Chondrocyte (in vitro differentiated cells): Measurements from ENCODE around the gene SCGB3A2. TPM values are rescaled to one million over a fixed set of nuclear protein-coding genes. Genes with fewer than 3 reads are reported as not detected.

Experiments
- DNase-seq: peaks from one replicate; pipeline ENCODE4 v3.0.0; 2021; ENCODE audit warnings: mixed read lengths, low spot score
- H3K27ac Mint-ChIP-seq: one replicate; pipeline ENCODE4 v1.8.0; 2021; ENCODE audit warnings: mild to moderate bottlenecking, moderate library complexity, mixed read lengths; ENCODE audit not compliant: unreplicated experiment
- H3K27me3 Mint-ChIP-seq: 2 replicates; pipeline ENCODE4 v1.8.0; 2021; ENCODE audit warnings: low read depth, mixed read lengths
- H3K36me3 Mint-ChIP-seq: 2 replicates; pipeline ENCODE4 v1.8.0; 2021; ENCODE audit warnings: low read depth, mixed read lengths
- H3K4me1 Mint-ChIP-seq: 2 replicates; pipeline ENCODE4 v1.8.0; 2021; ENCODE audit warnings: low read depth, mild to moderate bottlenecking, mixed read lengths
- H3K4me3 Mint-ChIP-seq: one replicate; pipeline ENCODE4 v1.8.0; 2021; ENCODE audit warnings: mild to moderate bottlenecking, moderate library complexity, mixed read lengths; ENCODE audit not compliant: unreplicated experiment
- H3K9me3 Mint-ChIP-seq: 2 replicates; pipeline ENCODE4 v1.8.0; 2021; ENCODE audit warnings: low read depth, mixed read lengths
- total RNA-seq: library from RNA; stranded (reverse); gene quantifications from 3 replicates; pipeline ENCODE4 v1.2.1, GENCODE V29; 2021
- TF ChIP-seq, protein P1 (sequence below): fragments of 200-600 bp; sonication (generic); IDR thresholded peaks from 2 replicates; pipeline ENCODE4 v1.5.0; 2021; ENCODE audit warnings: antibody characterized with exemption, mild to moderate bottlenecking, moderate library complexity

Gene SCGB3A2
- total RNA-seq, 1 donor from 2014 or later = not detected

DNA sequence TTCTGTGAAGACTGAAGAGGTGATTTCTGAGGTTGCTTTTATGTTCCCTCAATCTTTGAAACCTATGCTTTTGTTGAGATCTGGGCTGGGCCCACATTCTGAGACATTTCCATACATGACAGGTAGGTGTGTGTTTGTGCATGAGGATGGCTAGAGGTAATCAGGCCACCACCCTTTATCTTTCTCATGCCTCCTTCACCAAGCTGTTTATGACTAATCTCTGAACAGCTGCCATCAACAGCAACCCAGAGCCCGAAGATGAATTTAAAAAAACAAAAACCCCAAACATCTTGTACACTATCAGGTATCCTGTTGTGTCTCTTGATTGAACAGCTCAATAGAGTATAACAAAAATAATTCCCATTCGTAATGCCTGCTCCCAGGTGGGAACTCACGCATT is 40.4 kb downstream of the SCGB3A2 start:
- Mint-ChIP-seq H3K36me3 (no peaks in the 10 kb centered on the region), H3K4me3 (no peak overlapping the region), H3K27ac (no peak overlapping the region), H3K27me3 (peaks cover 19% of the 10 kb centered on the region), H3K4me1 (peaks cover 11% of the 10 kb centered on the region), H3K9me3 (no peaks in the 10 kb centered on the region)
- no peak for DNase-seq
- TF ChIP-seq, protein P1, sequence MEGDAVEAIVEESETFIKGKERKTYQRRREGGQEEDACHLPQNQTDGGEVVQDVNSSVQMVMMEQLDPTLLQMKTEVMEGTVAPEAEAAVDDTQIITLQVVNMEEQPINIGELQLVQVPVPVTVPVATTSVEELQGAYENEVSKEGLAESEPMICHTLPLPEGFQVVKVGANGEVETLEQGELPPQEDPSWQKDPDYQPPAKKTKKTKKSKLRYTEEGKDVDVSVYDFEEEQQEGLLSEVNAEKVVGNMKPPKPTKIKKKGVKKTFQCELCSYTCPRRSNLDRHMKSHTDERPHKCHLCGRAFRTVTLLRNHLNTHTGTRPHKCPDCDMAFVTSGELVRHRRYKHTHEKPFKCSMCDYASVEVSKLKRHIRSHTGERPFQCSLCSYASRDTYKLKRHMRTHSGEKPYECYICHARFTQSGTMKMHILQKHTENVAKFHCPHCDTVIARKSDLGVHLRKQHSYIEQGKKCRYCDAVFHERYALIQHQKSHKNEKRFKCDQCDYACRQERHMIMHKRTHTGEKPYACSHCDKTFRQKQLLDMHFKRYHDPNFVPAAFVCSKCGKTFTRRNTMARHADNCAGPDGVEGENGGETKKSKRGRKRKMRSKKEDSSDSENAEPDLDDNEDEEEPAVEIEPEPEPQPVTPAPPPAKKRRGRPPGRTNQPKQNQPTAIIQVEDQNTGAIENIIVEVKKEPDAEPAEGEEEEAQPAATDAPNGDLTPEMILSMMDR = no peak

DNA sequence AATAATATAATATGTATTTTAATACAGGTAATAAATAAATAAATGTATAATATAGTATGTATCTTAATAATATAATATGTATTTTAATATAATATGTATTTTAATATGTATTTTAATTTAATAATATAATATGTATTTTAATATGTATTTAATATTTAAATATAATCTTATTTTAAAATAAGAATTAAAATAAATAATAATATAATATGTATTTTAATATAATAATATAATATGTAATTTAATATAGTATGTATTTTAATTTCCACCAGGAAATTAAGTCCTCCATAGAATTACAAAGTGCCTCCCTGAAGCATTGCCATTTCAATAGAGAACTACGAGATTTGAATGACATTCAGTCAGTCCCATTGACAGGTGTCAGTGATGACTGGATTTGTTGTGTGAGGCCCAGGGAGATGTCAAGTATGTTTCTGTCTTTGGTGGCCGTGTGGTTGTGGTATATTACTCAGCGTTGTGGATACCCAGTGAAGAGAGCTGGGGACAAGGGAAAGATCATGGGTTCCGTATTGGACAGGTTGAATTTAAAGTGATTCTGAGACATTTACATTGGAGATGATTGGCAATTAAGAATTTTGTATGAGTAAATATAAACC is 42.0 kb downstream of the SCGB3A2 start:
- H3K36me3 Mint-ChIP-seq = no peaks in the 10 kb centered on the region
- H3K27me3 Mint-ChIP-seq = peaks cover 24% of the 10 kb centered on the region
- TF ChIP-seq, protein P1 = no peak
- H3K9me3 Mint-ChIP-seq = no peaks in the 10 kb centered on the region
- peaks cover 11% of the 10 kb centered on the region for H3K4me1 Mint-ChIP-seq
- no peak for DNase-seq
- no peak overlapping the region for H3K4me3 Mint-ChIP-seq
- no peak overlapping the region for H3K27ac Mint-ChIP-seq

DNA sequence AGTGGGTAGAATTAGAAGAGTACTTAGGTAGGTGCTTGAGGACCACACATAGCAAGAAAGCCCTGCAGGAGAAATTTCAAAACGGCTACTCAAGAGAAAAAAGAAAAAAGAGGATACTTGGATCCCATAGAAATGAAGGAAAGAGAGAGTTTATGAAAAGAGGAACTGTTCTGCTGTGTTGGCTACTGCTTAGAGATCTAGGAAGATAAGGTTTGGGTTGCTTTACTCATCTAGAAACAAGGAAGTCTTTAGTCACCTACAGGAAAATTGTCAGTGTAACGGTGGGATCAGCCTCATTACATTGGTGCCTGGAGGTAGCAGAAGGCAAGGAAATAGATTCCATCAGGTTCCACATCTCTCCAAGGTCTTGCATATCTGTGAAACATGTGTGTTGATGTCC is 42.6 kb downstream of the SCGB3A2 start:
- H3K36me3 Mint-ChIP-seq = no peaks in the 10 kb centered on the region
- H3K4me1 Mint-ChIP-seq = peaks cover 11% of the 10 kb centered on the region
- TF ChIP-seq, protein P1 = no peak
- no peaks in the 10 kb centered on the region for H3K9me3 Mint-ChIP-seq
- no peak for DNase-seq
- no peak overlapping the region for H3K4me3 Mint-ChIP-seq
- no peak overlapping the region for H3K27ac Mint-ChIP-seq
- H3K27me3 Mint-ChIP-seq = peaks cover 24% of the 10 kb centered on the region

DNA sequence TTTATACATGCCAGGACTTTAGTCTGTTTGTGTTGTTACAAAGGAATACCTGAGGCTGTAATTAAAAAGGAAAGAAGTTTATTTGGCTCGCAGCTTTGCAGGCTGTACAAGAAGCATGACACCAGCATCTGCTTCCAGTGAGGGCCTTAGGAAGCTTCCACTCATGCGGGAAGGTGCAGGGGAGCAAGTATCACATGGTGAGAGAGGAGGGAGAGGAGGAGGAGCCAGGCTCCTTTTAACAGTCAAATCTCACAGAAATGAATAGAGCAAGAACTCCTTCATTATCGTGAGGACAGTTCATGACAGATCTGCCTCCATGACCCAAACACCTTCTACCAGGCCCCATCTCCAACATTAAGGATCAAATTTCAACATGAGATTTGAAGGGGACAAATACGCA is 46.5 kb downstream of the SCGB3A2 start:
- DNase-seq = no peak
- Mint-ChIP-seq H3K9me3 (no peaks in the 10 kb centered on the region), H3K27ac (no peak overlapping the region), H3K4me1 (peaks cover 3% of the 10 kb centered on the region), H3K4me3 (no peak overlapping the region), H3K27me3 (peaks cover 31% of the 10 kb centered on the region), H3K36me3 (no peaks in the 10 kb centered on the region)
- TF ChIP-seq, protein P1 = no peak

DNA sequence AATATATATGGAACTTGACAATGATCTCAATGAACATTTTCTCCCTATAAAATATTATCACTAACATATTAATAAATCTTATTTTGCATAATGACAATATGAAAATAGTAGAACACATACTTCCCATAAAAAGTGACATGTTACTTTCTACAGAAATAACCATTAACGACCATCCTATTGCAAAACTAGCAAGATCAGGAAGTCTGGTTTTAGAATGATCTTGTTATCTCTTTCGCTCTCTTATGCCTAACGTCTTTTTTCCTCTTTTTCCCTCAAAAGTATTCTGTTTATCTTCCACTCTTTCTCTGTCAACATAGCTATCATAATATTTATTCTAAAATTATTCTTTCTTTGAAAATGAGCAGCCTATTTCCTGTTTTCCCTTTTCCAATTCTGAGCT is 49.4 kb downstream of the SCGB3A2 start:
- Mint-ChIP-seq H3K27ac (no peak overlapping the region), H3K4me1 (peaks cover 7% of the 10 kb centered on the region), H3K36me3 (no peaks in the 10 kb centered on the region), H3K9me3 (no peaks in the 10 kb centered on the region), H3K27me3 (peaks cover 30% of the 10 kb centered on the region), H3K4me3 (no peak overlapping the region)
- DNase-seq = no peak
- TF ChIP-seq, protein P1 = no peak
